MCF 10A (cell line): ENCODE data around the gene BORCS5. TPM values are rescaled to one million over a fixed set of nuclear protein-coding genes. Genes with fewer than 3 reads are reported as not detected.

Experiments used
- BruUV-seq: library from RNA; stranded (reverse); fragments of 400-500 nt; replicated peaks from 2 replicates; lab custom pipeline; 2021; lab: Mats Ljungman, UMichigan
- CTCF ChIA-PET: fragments of 300-600 bp; sonication (Branson Sonifier 250); formaldehyde crosslinking; extraction: SDS; loops from one replicate; lab custom pipeline; 2021; ENCODE audit warnings: antibody characterized with exemption, inconsistent platforms; lab: Yijun Ruan, JAX
- POLR2A ChIA-PET: fragments of 300-600, 350-650 bp; sonication (Branson Sonifier 250); formaldehyde crosslinking; extraction: SDS; loops from one replicate; lab custom pipeline; 2020; ENCODE audit warnings: antibody characterized with exemption, inconsistent platforms; lab: Yijun Ruan, JAX
- DNase-seq: peaks from one replicate; pipeline ENCODE4 v3.0.0-alpha.2; 2018; ENCODE audit not compliant: unreplicated experiment
- H3K27ac Mint-ChIP-seq: one replicate; pipeline ENCODE4 v1.8.0; 2022; ENCODE audit warnings: mild to moderate bottlenecking, low read depth, mixed read lengths; ENCODE audit not compliant: unreplicated experiment
- H3K27me3 Mint-ChIP-seq: one replicate; pipeline ENCODE4 v1.8.0; 2022; ENCODE audit warnings: mixed read lengths; ENCODE audit not compliant: insufficient read depth, unreplicated experiment
- H3K36me3 Mint-ChIP-seq: one replicate; pipeline ENCODE4 v1.8.0; 2022; ENCODE audit warnings: mild to moderate bottlenecking, moderate library complexity, mixed read lengths; ENCODE audit not compliant: insufficient read depth, unreplicated experiment
- H3K4me1 Mint-ChIP-seq: one replicate; pipeline ENCODE4 v1.8.0; 2022; ENCODE audit warnings: mixed read lengths; ENCODE audit not compliant: insufficient read depth, unreplicated experiment
- H3K4me3 Mint-ChIP-seq: one replicate; pipeline ENCODE4 v1.8.0; 2022; ENCODE audit warnings: mild to moderate bottlenecking, moderate library complexity, mixed read lengths; ENCODE audit not compliant: unreplicated experiment
- H3K9me3 Mint-ChIP-seq: one replicate; pipeline ENCODE4 v1.8.0; 2022; ENCODE audit warnings: mixed read lengths; ENCODE audit not compliant: unreplicated experiment
- intact Hi-C: fragments of 100-400 bp; cut with micrococcal nuclease; formaldehyde crosslinking; loops from 2 replicates; pipeline ENCODE4 v1.14.1; 2022
- total RNA-seq: library from RNA; stranded (reverse); gene quantifications from 2 replicates; pipeline ENCODE4 v1.2.3, GENCODE V29; 2022
- TF ChIP-seq, protein P1 (sequence below): fragments of 200-600 bp; IDR thresholded peaks from one replicate; pipeline ENCODE4 v1.8.0; 2022; ENCODE audit warnings: antibody characterized with exemption, mild to moderate bottlenecking; ENCODE audit not compliant: unreplicated experiment

Gene BORCS5
- total RNA-seq, 1 experiment from 2014 or later: 11.0 TPM

DNA sequence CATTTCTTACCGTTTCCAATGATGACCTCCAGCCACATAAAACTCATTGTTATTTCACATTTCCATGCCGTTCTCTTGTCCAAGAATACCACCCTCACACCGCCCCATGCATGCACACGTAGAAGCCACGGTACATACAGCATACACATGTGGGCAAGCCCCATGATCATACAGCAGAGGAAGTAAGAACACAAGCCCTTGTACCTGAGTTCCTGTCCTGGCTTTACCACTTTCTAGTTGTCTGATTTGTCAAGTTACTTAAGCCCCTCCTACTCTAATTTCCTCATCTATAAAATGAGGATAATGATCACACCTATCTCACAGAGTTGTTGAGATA, 145.9 kb downstream of the BORCS5 start:
- DNase-seq: no peak
- H3K4me1 Mint-ChIP-seq: peaks cover 9% of the 10 kb centered on the region
- POLR2A ChIA-PET: no interaction called here
- TF ChIP-seq, protein P1, sequence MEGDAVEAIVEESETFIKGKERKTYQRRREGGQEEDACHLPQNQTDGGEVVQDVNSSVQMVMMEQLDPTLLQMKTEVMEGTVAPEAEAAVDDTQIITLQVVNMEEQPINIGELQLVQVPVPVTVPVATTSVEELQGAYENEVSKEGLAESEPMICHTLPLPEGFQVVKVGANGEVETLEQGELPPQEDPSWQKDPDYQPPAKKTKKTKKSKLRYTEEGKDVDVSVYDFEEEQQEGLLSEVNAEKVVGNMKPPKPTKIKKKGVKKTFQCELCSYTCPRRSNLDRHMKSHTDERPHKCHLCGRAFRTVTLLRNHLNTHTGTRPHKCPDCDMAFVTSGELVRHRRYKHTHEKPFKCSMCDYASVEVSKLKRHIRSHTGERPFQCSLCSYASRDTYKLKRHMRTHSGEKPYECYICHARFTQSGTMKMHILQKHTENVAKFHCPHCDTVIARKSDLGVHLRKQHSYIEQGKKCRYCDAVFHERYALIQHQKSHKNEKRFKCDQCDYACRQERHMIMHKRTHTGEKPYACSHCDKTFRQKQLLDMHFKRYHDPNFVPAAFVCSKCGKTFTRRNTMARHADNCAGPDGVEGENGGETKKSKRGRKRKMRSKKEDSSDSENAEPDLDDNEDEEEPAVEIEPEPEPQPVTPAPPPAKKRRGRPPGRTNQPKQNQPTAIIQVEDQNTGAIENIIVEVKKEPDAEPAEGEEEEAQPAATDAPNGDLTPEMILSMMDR: no peak
- no peaks in the 10 kb centered on the region for H3K9me3 Mint-ChIP-seq
- H3K36me3 Mint-ChIP-seq: peaks cover 22% of the 10 kb centered on the region
- no peaks in the 10 kb centered on the region for H3K27me3 Mint-ChIP-seq
- intact Hi-C loops: no loop called here
- no peak overlapping the region for H3K4me3 Mint-ChIP-seq
- CTCF ChIA-PET: no interaction called here
- BruUV-seq: no TSS peak
- H3K27ac Mint-ChIP-seq: no peak overlapping the region

DNA sequence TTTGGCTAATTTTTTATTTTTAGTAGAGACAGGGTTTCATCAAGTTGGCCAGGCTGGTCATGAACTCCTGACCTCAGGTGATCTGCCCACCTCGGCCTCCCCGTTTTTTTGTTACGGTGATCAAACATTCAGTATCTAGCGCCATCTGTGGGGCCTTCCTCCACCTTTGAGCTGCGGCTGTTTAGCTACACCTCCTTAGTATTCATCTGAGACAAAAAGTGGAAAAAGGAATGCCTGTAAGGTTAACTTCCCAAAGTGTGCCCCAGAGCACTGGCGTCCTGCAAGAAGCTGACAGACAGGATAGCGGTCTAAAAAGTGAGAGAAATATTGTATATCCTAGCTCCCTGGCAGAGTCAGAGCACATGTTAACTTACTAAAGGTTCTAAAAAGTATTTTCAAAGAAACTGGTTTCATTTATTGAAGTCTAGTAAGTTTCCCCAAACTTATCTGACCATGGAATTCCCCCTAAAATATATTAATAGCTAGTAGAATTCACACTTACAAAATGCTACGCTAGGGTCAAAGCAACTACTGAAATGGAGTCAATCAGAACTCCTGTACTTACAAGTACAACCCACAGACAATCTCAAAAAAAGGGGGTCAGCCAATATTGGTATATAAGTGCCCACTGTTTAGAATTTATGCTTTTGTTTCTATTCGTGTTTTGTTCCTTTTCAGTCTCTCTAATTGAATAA, 146.7 kb downstream of the BORCS5 start:
- intact Hi-C loops: no loop called here
- no TSS peak for BruUV-seq
- Mint-ChIP-seq H3K9me3 (no peaks in the 10 kb centered on the region), H3K4me3 (no peak overlapping the region), H3K36me3 (peaks cover 20% of the 10 kb centered on the region), H3K4me1 (peaks cover 14% of the 10 kb centered on the region), H3K27ac (no peak overlapping the region), H3K27me3 (no peaks in the 10 kb centered on the region)
- no peak for DNase-seq
- TF ChIP-seq, protein P1: no peak
- ChIA-PET POLR2A (no interaction called here), CTCF (interaction anchor here (0.7 to 1.7 kb wide), 3 partner anchors 11 to 145 kb away, joined by 3 to 7 read pairs (median 4); no protein-coding TSS in a partner anchor)

DNA sequence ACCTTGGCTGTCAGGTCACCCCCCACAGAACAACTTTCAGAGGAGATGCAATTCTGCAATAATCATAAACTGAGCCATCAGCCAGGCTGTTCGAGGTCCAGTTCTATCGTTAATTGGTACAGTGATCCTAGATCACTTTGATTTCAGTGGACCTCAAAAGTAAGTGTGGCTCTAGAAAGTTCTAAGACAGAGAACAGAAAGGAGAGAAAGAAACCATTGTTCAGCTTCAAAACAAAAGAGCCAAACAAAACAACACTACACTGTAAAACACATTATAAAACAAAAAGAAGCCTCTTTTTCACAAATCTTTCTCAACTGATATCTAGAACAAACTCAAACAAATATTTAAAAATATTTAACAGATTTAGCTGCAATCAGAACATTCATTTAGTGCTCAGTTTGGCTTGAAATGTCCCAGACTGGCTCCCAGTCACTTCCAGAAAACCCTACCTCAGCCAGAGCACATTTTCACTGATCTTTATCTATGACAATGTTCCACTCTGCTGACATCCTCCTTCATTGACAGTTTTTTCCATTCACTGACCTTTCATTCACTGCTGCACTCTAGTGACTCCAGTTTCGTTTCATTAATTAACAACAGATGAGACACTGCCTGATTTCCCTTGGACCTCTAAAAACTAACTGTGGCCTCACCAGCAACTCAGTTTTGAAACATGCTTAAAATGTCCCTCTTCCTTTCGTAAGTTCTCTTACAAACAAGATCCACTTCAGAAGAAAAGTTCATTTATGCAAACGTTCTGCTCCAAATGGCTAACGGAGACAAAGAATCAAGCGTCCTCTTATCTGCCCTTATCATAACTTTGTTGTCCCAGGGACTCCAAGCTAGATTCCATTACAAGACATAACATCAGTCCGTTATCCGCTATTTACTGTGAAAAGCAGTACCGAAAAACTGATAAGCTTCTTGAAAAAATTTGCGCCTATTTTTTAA, 148.9 kb downstream of the BORCS5 start:
- ChIA-PET CTCF (interaction anchor here (0.5 kb wide), 1 partner anchor 231 kb away, joined by 8 read pairs; no protein-coding TSS in a partner anchor), POLR2A (interaction anchor here (0.6 to 0.7 kb wide), 2 partner anchors 59 to 130 kb away, joined by 3 read pairs; no protein-coding TSS in a partner anchor)
- H3K27ac Mint-ChIP-seq: peak overlapping the region; percentile 42
- no peak overlapping the region for H3K4me3 Mint-ChIP-seq
- H3K27me3 Mint-ChIP-seq: no peaks in the 10 kb centered on the region
- peaks cover 17% of the 10 kb centered on the region for H3K36me3 Mint-ChIP-seq
- no TSS peak for BruUV-seq
- intact Hi-C loops: no loop called here
- DNase-seq: no peak
- no peaks in the 10 kb centered on the region for H3K9me3 Mint-ChIP-seq
- H3K4me1 Mint-ChIP-seq: peaks cover 15% of the 10 kb centered on the region
- TF ChIP-seq, protein P1: no peak

DNA sequence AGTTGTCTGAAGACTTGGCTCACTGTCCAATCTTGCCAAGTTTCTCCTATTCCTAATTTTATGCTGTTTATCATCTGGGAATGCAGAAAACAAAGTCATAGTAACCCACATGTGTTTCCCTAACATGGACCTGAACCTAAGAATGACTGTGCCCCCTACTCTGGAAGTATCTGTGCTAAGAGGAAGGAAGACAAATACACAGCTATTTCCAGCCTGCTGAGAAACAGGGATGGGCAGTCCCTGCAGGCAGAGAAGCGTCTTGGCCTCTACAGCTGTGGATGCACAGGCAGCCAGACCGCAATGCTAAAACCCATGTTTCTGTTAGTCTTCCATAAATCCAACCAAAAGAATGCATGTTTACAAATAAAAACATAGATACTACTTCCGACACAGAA, 149.6 kb downstream of the BORCS5 start:
- peaks cover 15% of the 10 kb centered on the region for H3K4me1 Mint-ChIP-seq
- H3K9me3 Mint-ChIP-seq: no peaks in the 10 kb centered on the region
- POLR2A ChIA-PET: interaction anchor here (0.7 kb wide), 1 partner anchor 130 kb away, joined by 3 read pairs; no protein-coding TSS in a partner anchor
- TF ChIP-seq, protein P1: no peak
- CTCF ChIA-PET: no interaction called here
- no peaks in the 10 kb centered on the region for H3K27me3 Mint-ChIP-seq
- peaks cover 17% of the 10 kb centered on the region for H3K36me3 Mint-ChIP-seq
- H3K4me3 Mint-ChIP-seq: no peak overlapping the region
- H3K27ac Mint-ChIP-seq: no peak overlapping the region
- DNase-seq: no peak
- BruUV-seq: no TSS peak
- intact Hi-C loops: no loop called here
